Keratinocyte (primary cell): ENCODE data around the gene GNPTG. TPM values are rescaled to one million over a fixed set of nuclear protein-coding genes. Genes with fewer than 3 reads are reported as not detected.

Experiments used
- DNase-seq: peaks from one replicate; pipeline ENCODE4 v3.0.0-alpha.2; 2011; ENCODE audit warnings: low read depth, missing footprints, low spot score
- FAIRE-seq: peaks from 2 replicates; lab custom pipeline; 2011; peaks lifted over from hg19 to GRCh38; lab: Jason Lieb, UNC
- H2AFZ ChIP-seq: 2 replicates; pipeline ENCODE4 v1.6.0; 2012; ENCODE audit warnings: low read length, control low read depth, inconsistent platforms; ENCODE audit not compliant: control insufficient read depth
- H3K27ac ChIP-seq: 2 replicates; pipeline ENCODE4 v1.5.1; 2011; ENCODE audit warnings: low read length; ENCODE audit not compliant: control insufficient read depth, insufficient read depth
- H3K27me3 ChIP-seq: 3 replicates; pipeline ENCODE4 v1.6.0; 2011; ENCODE audit warnings: low read length; ENCODE audit not compliant: control insufficient read depth, insufficient read depth; ENCODE audit errors: extremely low read depth
- H3K36me3 ChIP-seq, 2 experiments: 2 replicates in 1 of 2; 3 replicates in 1 of 2; pipeline ENCODE4 v1.5.1; 2011; ENCODE audit warnings: low read length in 2 of 2, mild to moderate bottlenecking in 1 of 2; ENCODE audit not compliant: control insufficient read depth in 2 of 2, insufficient read depth in 2 of 2; ENCODE audit errors: extremely low read depth in 1 of 2
- H3K4me1 ChIP-seq: 3 replicates; pipeline ENCODE4 v1.5.1; 2011; ENCODE audit warnings: low read length; ENCODE audit not compliant: control insufficient read depth, insufficient read depth; ENCODE audit errors: extremely low read depth
- H3K4me2 ChIP-seq: 3 replicates; pipeline ENCODE4 v1.6.0; 2011; ENCODE audit warnings: low read depth, low read length; ENCODE audit not compliant: control insufficient read depth, insufficient read depth; ENCODE audit errors: extremely low read depth
- H3K4me3 ChIP-seq, 3 experiments: fragments of 200-600 bp in 1 of 3; sonication (generic) in 1 of 3; 2 replicates in 2 of 3; 3 replicates in 1 of 3; pipeline ENCODE4 v1.5.1; 2011 to 2016; ENCODE audit warnings: low read length in 3 of 3, mild to moderate bottlenecking in 3 of 3, control low read depth in 2 of 3, inconsistent platforms in 1 of 3, low read depth in 1 of 3, mixed read lengths in 1 of 3, mixed run types in 1 of 3, moderate library complexity in 1 of 3; ENCODE audit not compliant: control insufficient read depth in 2 of 3, insufficient read depth in 2 of 3; ENCODE audit errors: extremely low read depth in 1 of 3
- H3K79me2 ChIP-seq: 2 replicates; pipeline ENCODE4 v1.6.0; 2012; ENCODE audit warnings: low read length; ENCODE audit not compliant: control insufficient read depth, insufficient read depth
- H3K9ac ChIP-seq: 3 replicates; pipeline ENCODE4 v1.6.0; 2011; ENCODE audit warnings: low read length; ENCODE audit not compliant: control insufficient read depth, insufficient read depth; ENCODE audit errors: extremely low read depth
- H3K9me1 ChIP-seq: 3 replicates; pipeline ENCODE4 v1.6.0; 2011; ENCODE audit warnings: low read length; ENCODE audit not compliant: control insufficient read depth, insufficient read depth; ENCODE audit errors: extremely low read depth
- H3K9me3 ChIP-seq: 2 replicates; pipeline ENCODE4 v1.5.1; 2012; ENCODE audit warnings: low read depth, low read length; ENCODE audit not compliant: control insufficient read depth
- H4K20me1 ChIP-seq: 3 replicates; pipeline ENCODE4 v1.6.0; 2011; ENCODE audit warnings: low read length; ENCODE audit not compliant: control insufficient read depth, insufficient read depth; ENCODE audit errors: extremely low read depth
- EZH2 ChIP-seq: IDR thresholded peaks from one replicate; pipeline ENCODE4 v1.6.1; 2012; ENCODE audit warnings: inconsistent platforms, mild to moderate bottlenecking, low read length, moderate library complexity
- dilution Hi-C: fragments of 300-500 bp; cut with MboI; formaldehyde crosslinking; loops from one replicate; pipeline ENCODE4 v1.7.0; 2020; ENCODE audit warnings: low sequenced_read_pairs; ENCODE audit not compliant: extremely low pct_ligation_motif_present
- polyA plus RNA-seq, 5 experiments: library from polyadenylated mRNA; depleted of rRNA in 3 of 5; stranded (reverse) in 3 of 5; stranded (forward) in 1 of 5; unstranded in 1 of 5; fragments of >200 nt; gene quantifications; 1 replicate in 1 of 5; 2 replicates in 3 of 5; 3 replicates in 1 of 5; pipeline versions ENCODE4 v1.2.1 to v1.2.3, GENCODE V29; 2011 to 2012; ENCODE audit warnings: missing spikeins in 2 of 5, low read depth in 1 of 5, low replicate concordance in 1 of 5
- TF ChIP-seq, protein P1 (sequence below), 3 experiments: IDR thresholded peaks in 1 of 3; conservative IDR thresholded peaks in 1 of 3; optimal IDR thresholded peaks in 1 of 3; 2 replicates in 2 of 3; 3 replicates in 1 of 3; pipeline versions ENCODE3 to v1.5.1; 2011; ENCODE audit warnings: low read length in 3 of 3, mild to moderate bottlenecking in 3 of 3, moderate library complexity in 2 of 3, control low read depth in 1 of 3, inconsistent platforms in 1 of 3; ENCODE audit not compliant: insufficient read depth in 2 of 3; ENCODE audit errors: extremely low read depth in 1 of 3

The GNPTG gene
- polyA plus RNA-seq, 1 donor (not counting 4 experiments of a cell fraction or from before 2014, with no cell fraction given): 30.9 TPM

GRCh38 chr16:1337486-1337885, 14.2 kb upstream of the GNPTG start:
- no peak overlapping the region for H2AFZ ChIP-seq
- H3K27ac ChIP-seq: no peak overlapping the region
- H3K9me1 ChIP-seq: no peaks in the 10 kb centered on the region
- FAIRE-seq (no peak), DNase-seq (no peak)
- no peak overlapping the region for H3K4me2 ChIP-seq
- H3K36me3 ChIP-seq: no peaks in the 10 kb centered on the region
- no peak overlapping the region for H3K4me3 ChIP-seq
- H4K20me1 ChIP-seq: peaks cover 5% of the 10 kb centered on the region
- H3K4me1 ChIP-seq: peaks cover 3% of the 10 kb centered on the region
- no peak overlapping the region for H3K9ac ChIP-seq
- TF ChIP-seq, protein P1, sequence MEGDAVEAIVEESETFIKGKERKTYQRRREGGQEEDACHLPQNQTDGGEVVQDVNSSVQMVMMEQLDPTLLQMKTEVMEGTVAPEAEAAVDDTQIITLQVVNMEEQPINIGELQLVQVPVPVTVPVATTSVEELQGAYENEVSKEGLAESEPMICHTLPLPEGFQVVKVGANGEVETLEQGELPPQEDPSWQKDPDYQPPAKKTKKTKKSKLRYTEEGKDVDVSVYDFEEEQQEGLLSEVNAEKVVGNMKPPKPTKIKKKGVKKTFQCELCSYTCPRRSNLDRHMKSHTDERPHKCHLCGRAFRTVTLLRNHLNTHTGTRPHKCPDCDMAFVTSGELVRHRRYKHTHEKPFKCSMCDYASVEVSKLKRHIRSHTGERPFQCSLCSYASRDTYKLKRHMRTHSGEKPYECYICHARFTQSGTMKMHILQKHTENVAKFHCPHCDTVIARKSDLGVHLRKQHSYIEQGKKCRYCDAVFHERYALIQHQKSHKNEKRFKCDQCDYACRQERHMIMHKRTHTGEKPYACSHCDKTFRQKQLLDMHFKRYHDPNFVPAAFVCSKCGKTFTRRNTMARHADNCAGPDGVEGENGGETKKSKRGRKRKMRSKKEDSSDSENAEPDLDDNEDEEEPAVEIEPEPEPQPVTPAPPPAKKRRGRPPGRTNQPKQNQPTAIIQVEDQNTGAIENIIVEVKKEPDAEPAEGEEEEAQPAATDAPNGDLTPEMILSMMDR (optimal IDR thresholded peaks at IDR 0.05 in 1 of 3, IDR thresholded peaks at IDR 0.05 in 1 of 3, conservative IDR thresholded peaks at IDR 0.05 in 1 of 3; ENCODE audit: extremely low read depth in 1 of 3, insufficient read depth in 2 of 3, low read length in 3 of 3): no peak
- no peak for TF ChIP-seq EZH2
- H3K79me2 ChIP-seq: no peaks in the 10 kb centered on the region
- peaks cover 65% of the 10 kb centered on the region for H3K27me3 ChIP-seq
- no peaks in the 10 kb centered on the region for H3K9me3 ChIP-seq
- dilution Hi-C loops: no loop called here

- no peak overlapping the region for H3K4me2 ChIP-seq
- peaks cover 58% of the 10 kb centered on the region for H3K27me3 ChIP-seq
- H4K20me1 ChIP-seq: peaks cover 5% of the 10 kb centered on the region
- no peak overlapping the region for H3K4me3 ChIP-seq
- H3K4me1 ChIP-seq: peaks cover 6% of the 10 kb centered on the region
- no peaks in the 10 kb centered on the region for H3K9me3 ChIP-seq
- H3K79me2 ChIP-seq: no peaks in the 10 kb centered on the region
- no peak for FAIRE-seq
- TF ChIP-seq, protein P1 (optimal IDR thresholded peaks at IDR 0.05 in 1 of 3, IDR thresholded peaks at IDR 0.05 in 1 of 3, conservative IDR thresholded peaks at IDR 0.05 in 1 of 3; ENCODE audit: extremely low read depth in 1 of 3, insufficient read depth in 2 of 3, low read length in 3 of 3): peak; percentile 19 to 64 (median 50)
- TF ChIP-seq EZH2: no peak
- no peak overlapping the region for H2AFZ ChIP-seq
- no peak overlapping the region for H3K27ac ChIP-seq
- dilution Hi-C loops: no loop called here
- no peaks in the 10 kb centered on the region for H3K9me1 ChIP-seq
- DNase-seq: no peak
- no peak overlapping the region for H3K9ac ChIP-seq
- no peaks in the 10 kb centered on the region for H3K36me3 ChIP-seq
Measured at GRCh38 chr16:1338119-1338730, 13.5 kb upstream of the GNPTG start.
